ENCODE results near the gene PPP1R1B. TPM values are rescaled to one million over a fixed set of nuclear protein-coding genes. Genes with fewer than 3 reads are reported as not detected.
A peak's percentile ranks its signal among the peaks of the same experiment; 100 is the strongest.

The PPP1R1B gene
- total RNA-seq, 1 donor from 2014 or later = 0.12 TPM

GRCh38 chr17:39618956-39619785 lies 7.6 kb upstream of the PPP1R1B start:
- Mint-ChIP-seq H3K9me3 (ENCODE audit: low read depth) (no peaks in the 10 kb centered on the region), H3K27ac (ENCODE audit: unreplicated experiment) (no peak overlapping the region), H3K27me3 (ENCODE audit: low read depth) (peaks cover 13% of the 10 kb centered on the region), H3K4me1 (ENCODE audit: low read depth) (peaks cover 14% of the 10 kb centered on the region), H3K4me3 (ENCODE audit: unreplicated experiment) (no peak overlapping the region), H3K36me3 (ENCODE audit: low read depth) (no peaks in the 10 kb centered on the region)
- TF ChIP-seq, protein P1, sequence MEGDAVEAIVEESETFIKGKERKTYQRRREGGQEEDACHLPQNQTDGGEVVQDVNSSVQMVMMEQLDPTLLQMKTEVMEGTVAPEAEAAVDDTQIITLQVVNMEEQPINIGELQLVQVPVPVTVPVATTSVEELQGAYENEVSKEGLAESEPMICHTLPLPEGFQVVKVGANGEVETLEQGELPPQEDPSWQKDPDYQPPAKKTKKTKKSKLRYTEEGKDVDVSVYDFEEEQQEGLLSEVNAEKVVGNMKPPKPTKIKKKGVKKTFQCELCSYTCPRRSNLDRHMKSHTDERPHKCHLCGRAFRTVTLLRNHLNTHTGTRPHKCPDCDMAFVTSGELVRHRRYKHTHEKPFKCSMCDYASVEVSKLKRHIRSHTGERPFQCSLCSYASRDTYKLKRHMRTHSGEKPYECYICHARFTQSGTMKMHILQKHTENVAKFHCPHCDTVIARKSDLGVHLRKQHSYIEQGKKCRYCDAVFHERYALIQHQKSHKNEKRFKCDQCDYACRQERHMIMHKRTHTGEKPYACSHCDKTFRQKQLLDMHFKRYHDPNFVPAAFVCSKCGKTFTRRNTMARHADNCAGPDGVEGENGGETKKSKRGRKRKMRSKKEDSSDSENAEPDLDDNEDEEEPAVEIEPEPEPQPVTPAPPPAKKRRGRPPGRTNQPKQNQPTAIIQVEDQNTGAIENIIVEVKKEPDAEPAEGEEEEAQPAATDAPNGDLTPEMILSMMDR (IDR thresholded peaks at IDR 0.05) = no peak
- DNase-seq (ENCODE audit: low spot score) = no peak

DNA sequence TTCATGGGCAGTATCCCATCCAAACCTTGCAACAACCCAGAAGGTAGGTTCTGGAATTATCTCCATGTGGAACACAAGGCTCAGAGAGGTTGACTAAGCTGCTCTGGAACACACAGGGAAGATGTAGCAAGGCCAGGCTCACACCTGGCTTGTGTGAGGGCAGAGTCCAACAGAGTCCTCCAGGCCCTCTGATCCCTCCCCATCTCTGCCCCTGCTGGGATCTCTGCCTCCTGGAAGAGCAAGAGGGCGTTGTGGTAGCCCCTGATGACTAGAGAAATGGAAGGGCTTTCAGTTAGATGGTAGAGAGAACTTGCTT lies 7.0 kb upstream of the PPP1R1B start:
- Mint-ChIP-seq H3K4me3 (ENCODE audit: unreplicated experiment) (no peak overlapping the region), H3K27me3 (ENCODE audit: low read depth) (peaks cover 13% of the 10 kb centered on the region), H3K36me3 (ENCODE audit: low read depth) (no peaks in the 10 kb centered on the region)

GRCh38 chr17:39621523-39622379 lies 5.0 kb upstream of the PPP1R1B start:
- no peak for DNase-seq (ENCODE audit: low spot score)
- Mint-ChIP-seq H3K36me3 (ENCODE audit: low read depth) (peaks cover 2% of the 10 kb centered on the region), H3K27ac (ENCODE audit: unreplicated experiment) (no peak overlapping the region), H3K4me1 (ENCODE audit: low read depth) (peaks cover 20% of the 10 kb centered on the region), H3K9me3 (ENCODE audit: low read depth) (no peaks in the 10 kb centered on the region), H3K4me3 (ENCODE audit: unreplicated experiment) (no peak overlapping the region), H3K27me3 (ENCODE audit: low read depth) (peaks cover 19% of the 10 kb centered on the region)
- TF ChIP-seq, protein P1 (IDR thresholded peaks at IDR 0.05) = peak; percentile 100

More for the DNA sequence above, 7.0 kb upstream of the PPP1R1B start:
- no peak for DNase-seq (ENCODE audit: low spot score)
- peaks cover 14% of the 10 kb centered on the region for H3K4me1 Mint-ChIP-seq (ENCODE audit: low read depth)
- TF ChIP-seq, protein P1 (IDR thresholded peaks at IDR 0.05) = no peak
- H3K9me3 Mint-ChIP-seq (ENCODE audit: low read depth) = no peaks in the 10 kb centered on the region
- no peak overlapping the region for H3K27ac Mint-ChIP-seq (ENCODE audit: unreplicated experiment)

DNA sequence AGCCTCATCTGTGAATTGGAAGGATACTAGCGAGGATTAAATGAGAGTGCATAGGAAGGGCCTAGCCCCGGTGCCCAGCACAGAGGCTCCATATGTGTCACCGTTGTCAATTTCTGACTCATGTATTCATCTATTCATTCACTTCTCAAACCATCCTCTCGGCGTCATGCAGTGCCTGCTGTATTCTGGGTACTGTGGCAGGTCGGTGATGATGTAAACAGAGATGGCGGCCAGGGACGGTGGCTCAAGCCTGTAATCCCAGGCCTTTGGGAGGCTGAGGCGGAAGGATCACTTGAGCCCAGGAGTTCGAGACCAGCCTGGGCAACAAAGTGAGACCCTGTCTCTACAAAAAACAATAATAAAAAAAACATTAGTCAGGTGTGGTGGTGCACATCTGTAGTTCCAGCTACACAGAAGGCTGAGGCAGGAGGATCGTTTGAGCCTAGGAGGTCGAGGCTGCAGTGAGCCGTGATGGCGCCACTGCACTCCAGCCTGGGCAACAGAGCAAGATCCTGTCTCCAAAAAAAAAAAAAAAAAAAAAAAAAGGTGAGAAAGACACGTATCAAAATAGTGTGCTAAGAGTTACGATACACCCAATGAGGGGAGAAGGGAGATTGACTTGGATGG lies 4.3 kb upstream of the PPP1R1B start:
- H3K27me3 Mint-ChIP-seq (ENCODE audit: low read depth) = peaks cover 21% of the 10 kb centered on the region
- TF ChIP-seq, protein P1 (IDR thresholded peaks at IDR 0.05) = no peak

GRCh38 chr17:39623356-39623950 lies 3.3 kb upstream of the PPP1R1B start:
- peaks cover 20% of the 10 kb centered on the region for H3K4me1 Mint-ChIP-seq (ENCODE audit: low read depth)
- TF ChIP-seq, protein P1 (IDR thresholded peaks at IDR 0.05) = peak; percentile 91
- H3K27me3 Mint-ChIP-seq (ENCODE audit: low read depth) = peaks cover 27% of the 10 kb centered on the region
- H3K4me3 Mint-ChIP-seq (ENCODE audit: unreplicated experiment) = no peak overlapping the region
- DNase-seq (ENCODE audit: low spot score) = no peak
- peaks cover 3% of the 10 kb centered on the region for H3K36me3 Mint-ChIP-seq (ENCODE audit: low read depth)
- no peaks in the 10 kb centered on the region for H3K9me3 Mint-ChIP-seq (ENCODE audit: low read depth)
- H3K27ac Mint-ChIP-seq (ENCODE audit: unreplicated experiment) = no peak overlapping the region

More for the DNA sequence above, 4.3 kb upstream of the PPP1R1B start:
- Mint-ChIP-seq H3K9me3 (ENCODE audit: low read depth) (no peaks in the 10 kb centered on the region), H3K4me1 (ENCODE audit: low read depth) (peaks cover 23% of the 10 kb centered on the region), H3K27ac (ENCODE audit: unreplicated experiment) (no peak overlapping the region), H3K4me3 (ENCODE audit: unreplicated experiment) (no peak overlapping the region), H3K36me3 (ENCODE audit: low read depth) (peaks cover 3% of the 10 kb centered on the region)
- no peak for DNase-seq (ENCODE audit: low spot score)

Data from chondrocyte (in vitro differentiated cells).